ENCODE measurements around the gene SLC29A1. TPM values are rescaled to one million over a fixed set of nuclear protein-coding genes. Genes with fewer than 3 reads are reported as not detected.

SLC29A1 gene
- total and polyA plus RNA-seq, 2 of the 8 experiments (the other 6 are each of a cell fraction or from before 2014, with no cell fraction given) = 187 to 558 TPM

GRCh38 chr6:44257025-44257752, 33.8 kb downstream of the SLC29A1 start, which contains the start of gene SLC35B2 (continued):
- TF ChIP-seq PHF8 (conservative IDR thresholded peaks at IDR 0.05; ENCODE audit: low read depth, low read length) = peak; percentile 87
- peak; percentile 97 for TF ChIP-seq TAF1 (IDR thresholded peaks at IDR 0.05; ENCODE audit: low read depth, low read length)
- TF ChIP-seq CBX8 (IDR thresholded peaks at IDR 0.05; ENCODE audit: borderline replicate concordance, low read depth, low read length) = no peak
- TF ChIP-seq E2F6 (IDR thresholded peaks at IDR 0.05) = peak; percentile 50; the same call in 1 of the 2 replicates
- TF ChIP-seq CHD2 (IDR thresholded peaks at IDR 0.05; ENCODE audit: low read length) = no peak
- TF ChIP-seq ASH2L (IDR thresholded peaks at IDR 0.05; ENCODE audit: low read length) = peak; percentile 87
- peak; percentile 99 for TF ChIP-seq USF2 (IDR thresholded peaks at IDR 0.05; ENCODE audit: low read length)
- TF ChIP-seq TAF7 (optimal IDR thresholded peaks at IDR 0.05; ENCODE audit: borderline replicate concordance, low read depth, low read length) = peak; percentile 94
- TF ChIP-seq MAX (IDR thresholded peaks at IDR 0.05) = peak; percentile 94
- TF ChIP-seq NRF1 (IDR thresholded peaks at IDR 0.05; ENCODE audit: low read depth, low read length) = no peak
- TF ChIP-seq POLR2A (IDR thresholded peaks at IDR 0.05; ENCODE audit: control extremely low read depth in 1 of 2, low read depth in 2 of 2, low read length in 2 of 2) = peak in 1 of 2 experiments; percentile 67; a peak in 1 of 3 replicates
- peak in 1 of 2 experiments; percentile 94; a peak in 2 of 4 replicates for TF ChIP-seq HDAC2 (IDR thresholded peaks at IDR 0.05; ENCODE audit: borderline replicate concordance in 1 of 2, low read depth in 2 of 2, low read length in 2 of 2)
- TF ChIP-seq BCL11A (IDR thresholded peaks at IDR 0.05; ENCODE audit: low read depth in 2 of 2, low read length in 2 of 2) = no peak
- peak; percentile 89 for TF ChIP-seq TBP (IDR thresholded peaks at IDR 0.05; ENCODE audit: low read depth, low read length)
- no peak for TF ChIP-seq BACH1 (IDR thresholded peaks at IDR 0.05; ENCODE audit: low read length)
- peak; percentile 53; the same call in 1 of the 2 replicates for TF ChIP-seq RBBP5 (IDR thresholded peaks at IDR 0.05; ENCODE audit: borderline replicate concordance, low read depth, low read length)
- peak; percentile 77 for TF ChIP-seq EGR1 (IDR thresholded peaks at IDR 0.05; ENCODE audit: borderline replicate concordance, low read depth, low read length)
- TF ChIP-seq CREB1 (IDR thresholded peaks at IDR 0.05) = peak; percentile 37; the same call in 1 of the 2 replicates
- no peak for TF ChIP-seq FOSL1 (IDR thresholded peaks at IDR 0.05; ENCODE audit: insufficient read depth, low read depth, low read length)
- peak; percentile 86; the same call in 1 of the 2 replicates for TF ChIP-seq GTF2F1 (IDR thresholded peaks at IDR 0.05; ENCODE audit: borderline replicate concordance, low read depth, low read length)
- peak; percentile 45; the same call in 1 of the 2 replicates for TF ChIP-seq TEAD4 (IDR thresholded peaks at IDR 0.05; ENCODE audit: low read depth, low read length)
- no peak for TF ChIP-seq ZNF274 (IDR thresholded peaks at IDR 0.05; ENCODE audit: borderline replicate concordance, extremely low read depth, low read length)
- TF ChIP-seq SAP30 (IDR thresholded peaks at IDR 0.05; ENCODE audit: insufficient read depth, insufficient replicate concordance, low read length) = peak; percentile 84
